ENCODE data around the gene SNX6. TPM values are rescaled to one million over a fixed set of nuclear protein-coding genes. Genes with fewer than 3 reads are reported as not detected.
"Not testable (repeated sequence)": the region's sequence is repeated elsewhere in the genome, so short reads cannot be mapped to it uniquely, and the experiment has no call there.

SNX6 gene
- total RNA-seq, 4 donors from 2014 or later = 60.8 to 118 (median 80.5) TPM

- Histone ChIP-seq H3K4me3 (no peak overlapping the region), H3K27me3 (no peaks in the 10 kb centered on the region), H3K36me3 (no peaks in the 10 kb centered on the region), H3K27ac (no peak overlapping the region), H3K9me3 (peaks cover 0 to 6% (median 0%) of the 10 kb centered on the region in 4 donors), H3K4me1 (no peaks in the 10 kb centered on the region)
- TF ChIP-seq CTCF (IDR thresholded peaks at IDR 0.05) = no peak
- TF ChIP-seq EP300 (IDR thresholded peaks at IDR 0.05) = no peak
- TF ChIP-seq POLR2A (IDR thresholded peaks at IDR 0.05) = no peak
- no peak for DNase-seq (ENCODE audit: low spot score in 2 of 2)
These were observed 19.4 kb upstream of the SNX6 start for GRCh38 chr14:34649344-34649743.

- Histone ChIP-seq H3K27ac (no peak overlapping the region), H3K36me3 (no peaks in the 10 kb centered on the region), H3K9me3 (peaks cover 0 to 6% (median 0%) of the 10 kb centered on the region in 4 donors), H3K4me3 (no peak overlapping the region), H3K4me1 (no peaks in the 10 kb centered on the region), H3K27me3 (no peaks in the 10 kb centered on the region)
- DNase-seq (ENCODE audit: low spot score in 2 of 2) = no peak
- WGBS, 2 donors = 91 to 93% methylated on average over 10 of the region's 10 CpGs
- TF ChIP-seq CTCF (IDR thresholded peaks at IDR 0.05) (no peak), EP300 (IDR thresholded peaks at IDR 0.05) (no peak), POLR2A (IDR thresholded peaks at IDR 0.05) (no peak)
These were observed 16.8 kb upstream of the SNX6 start for GRCh38 chr14:34646570-34647255.

GRCh38 chr14:34643361-34643760 lies 13.4 kb upstream of the SNX6 start:
- Histone ChIP-seq H3K9me3 (no peaks in the 10 kb centered on the region), H3K36me3 (no peaks in the 10 kb centered on the region), H3K4me3 (no peak overlapping the region), H3K27me3 (no peaks in the 10 kb centered on the region), H3K4me1 (peaks cover 0 to 7% (median 0%) of the 10 kb centered on the region in 4 donors), H3K27ac (no peak overlapping the region)
- 60% methylated on average over 6 of the region's 6 CpGs for WGBS, 2 donors
- DNase-seq (ENCODE audit: low spot score in 2 of 2) = no peak
- TF ChIP-seq CTCF (IDR thresholded peaks at IDR 0.05) (no peak), EP300 (IDR thresholded peaks at IDR 0.05) (peak in 1 of 2 donors; percentile 24)

- TF ChIP-seq POLR2A (IDR thresholded peaks at IDR 0.05) (no peak), CTCF (IDR thresholded peaks at IDR 0.05) (no peak), EP300 (IDR thresholded peaks at IDR 0.05) (no peak)
- H3K9me3 ChIP-seq = no peaks in the 10 kb centered on the region
- DNase-seq (ENCODE audit: low spot score in 2 of 2) = no peak
- H3K36me3 ChIP-seq = no peaks in the 10 kb centered on the region
- H3K4me1 ChIP-seq = peaks cover 0 to 7% (median 0%) of the 10 kb centered on the region in 4 donors
- no peaks in the 10 kb centered on the region for H3K27me3 ChIP-seq
- H3K4me3 ChIP-seq = no peak overlapping the region
- H3K27ac ChIP-seq = no peak overlapping the region
- WGBS, 2 donors = 79 to 85% methylated on average over 3 of the region's 3 CpGs
These were observed 12.6 kb upstream of the SNX6 start for GRCh38 chr14:34642595-34642994.

GRCh38 chr14:34640826-34641225 lies 10.9 kb upstream of the SNX6 start:
- DNase-seq (ENCODE audit: low spot score in 2 of 2) = no peak
- Histone ChIP-seq H3K4me1 (peaks cover 0 to 7% (median 0%) of the 10 kb centered on the region in 4 donors), H3K36me3 (no peaks in the 10 kb centered on the region), H3K4me3 (no peak overlapping the region), H3K27me3 (no peaks in the 10 kb centered on the region), H3K9me3 (no peaks in the 10 kb centered on the region), H3K27ac (no peak overlapping the region)
- TF ChIP-seq POLR2A (IDR thresholded peaks at IDR 0.05) (no peak), CTCF (IDR thresholded peaks at IDR 0.05) (no peak), EP300 (IDR thresholded peaks at IDR 0.05) (no peak)
- WGBS, 2 donors = 54 to 72% methylated on average over 1 of the region's 1 CpG

GRCh38 chr14:34634360-34634771 lies 4.4 kb upstream of the SNX6 start:
- H3K36me3 ChIP-seq; H3K27me3 ChIP-seq; H3K4me3 ChIP-seq; DNase-seq (ENCODE audit: low spot score in 2 of 2); H3K27ac ChIP-seq; H3K9me3 ChIP-seq; H3K4me1 ChIP-seq: not testable (repeated sequence)
- WGBS, 2 donors = 77 to 85% methylated on average over 9 of the region's 9 CpGs

Measured in tibial nerve (tissue), 4 donors.